NCI-H510A treated with DMSO at 0.1 percent for 48 hours (cell line): ENCODE data around the gene BOLA2B.
"Not testable (repeated sequence)": the region's sequence is repeated elsewhere in the genome, so short reads cannot be mapped to it uniquely, and the experiment has no call there.

Experiments
- DNase-seq: peaks from one replicate; lab custom pipeline; 2025; lab: John Stamatoyannopoulos, UW

BOLA2B gene

DNA sequence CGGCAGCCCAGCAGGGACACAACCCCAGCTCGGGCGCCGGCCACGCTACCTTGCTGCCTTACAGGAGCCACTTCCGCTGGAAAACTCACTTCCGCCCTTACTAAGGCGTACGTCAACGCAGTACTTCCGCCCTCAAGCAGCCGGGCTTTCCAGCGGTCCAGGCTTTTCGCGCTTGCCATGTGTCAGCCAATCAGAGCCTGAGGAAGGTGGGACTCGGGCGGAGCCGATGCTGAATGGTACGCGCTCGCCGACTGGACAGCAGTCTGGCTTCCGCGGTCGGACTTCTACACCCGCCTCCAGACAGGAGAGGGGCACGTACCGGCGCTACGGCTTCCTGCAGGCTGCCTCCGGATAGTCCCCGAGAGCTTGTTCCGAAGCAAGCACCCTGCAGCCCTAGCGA lies at the start of gene BOLA2B, which contains the start of gene SLX1A:
Gene BOLA2B (minus strand): TSS at position 52 of the 400 bp plus-strand sequence. CDS start 71 bp downstream, outside the sequence.
Gene SLX1A (plus strand): TSS at position 261 of the 400 bp plus-strand sequence. CDS start 210 bp downstream, outside the sequence.
- not testable (repeated sequence) for DNase-seq

DNA sequence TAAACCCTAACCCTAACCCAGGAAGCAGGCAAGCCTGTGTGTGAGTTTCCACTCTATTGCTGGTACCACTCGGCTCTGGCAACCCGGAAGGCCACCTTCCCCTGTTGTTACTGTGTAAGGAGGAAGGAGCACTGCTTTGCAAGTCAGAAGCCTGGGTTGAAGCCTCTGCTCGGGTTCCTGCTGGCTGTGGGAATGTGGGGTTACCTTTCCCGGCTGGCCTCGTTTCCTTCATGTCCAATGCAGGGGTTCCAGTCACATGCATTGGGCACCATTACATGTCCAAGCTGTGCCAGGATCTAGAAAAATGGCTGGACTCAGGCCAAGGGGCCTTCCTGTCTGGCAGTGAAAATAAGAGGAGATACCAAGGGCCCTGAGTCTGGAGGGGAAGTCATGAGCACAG lies 23.6 kb upstream of the BOLA2B start:
- DNase-seq, result not testable (repeated sequence)

DNA sequence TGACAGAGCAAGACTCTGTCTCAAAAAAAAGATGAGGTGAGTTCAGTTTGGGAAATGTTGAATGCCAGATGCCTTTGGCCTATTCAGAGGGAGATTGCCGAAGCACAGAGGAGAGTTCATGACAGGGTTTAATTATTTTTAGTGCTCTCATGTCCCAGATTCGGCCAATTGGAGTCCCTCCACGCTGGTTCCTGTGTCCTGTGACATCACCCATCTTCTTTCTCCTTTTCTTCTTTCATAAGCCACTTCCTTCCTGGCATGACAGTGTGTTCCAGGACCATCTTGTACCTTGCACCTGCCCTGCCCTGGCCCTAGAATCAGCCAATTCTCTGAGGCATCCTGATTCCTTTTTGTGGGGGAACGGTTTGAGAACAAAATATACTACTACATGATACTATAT lies 17.9 kb upstream of the BOLA2B start:
- not testable (repeated sequence) for DNase-seq

DNA sequence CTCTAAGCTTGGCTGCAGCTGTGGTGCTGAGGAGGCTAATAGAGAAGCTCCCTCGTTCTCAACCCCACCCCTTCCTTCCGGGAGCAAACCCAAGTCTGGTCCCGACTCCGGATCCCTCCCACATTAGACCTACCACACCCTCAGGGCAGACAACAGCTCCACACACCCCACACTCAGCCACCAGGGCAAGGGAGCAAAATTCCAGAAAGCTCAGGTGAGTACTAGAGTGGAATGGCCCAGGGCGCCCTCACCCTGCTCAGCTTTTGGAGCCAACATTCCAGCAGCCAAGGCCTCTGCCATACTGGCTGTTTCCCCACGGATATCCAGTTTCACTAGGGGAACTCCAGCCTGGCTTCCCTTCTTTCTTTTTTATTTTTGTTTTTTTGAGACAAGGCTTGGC lies 15.6 kb upstream of the BOLA2B start:
- DNase-seq, result not testable (repeated sequence)

DNA sequence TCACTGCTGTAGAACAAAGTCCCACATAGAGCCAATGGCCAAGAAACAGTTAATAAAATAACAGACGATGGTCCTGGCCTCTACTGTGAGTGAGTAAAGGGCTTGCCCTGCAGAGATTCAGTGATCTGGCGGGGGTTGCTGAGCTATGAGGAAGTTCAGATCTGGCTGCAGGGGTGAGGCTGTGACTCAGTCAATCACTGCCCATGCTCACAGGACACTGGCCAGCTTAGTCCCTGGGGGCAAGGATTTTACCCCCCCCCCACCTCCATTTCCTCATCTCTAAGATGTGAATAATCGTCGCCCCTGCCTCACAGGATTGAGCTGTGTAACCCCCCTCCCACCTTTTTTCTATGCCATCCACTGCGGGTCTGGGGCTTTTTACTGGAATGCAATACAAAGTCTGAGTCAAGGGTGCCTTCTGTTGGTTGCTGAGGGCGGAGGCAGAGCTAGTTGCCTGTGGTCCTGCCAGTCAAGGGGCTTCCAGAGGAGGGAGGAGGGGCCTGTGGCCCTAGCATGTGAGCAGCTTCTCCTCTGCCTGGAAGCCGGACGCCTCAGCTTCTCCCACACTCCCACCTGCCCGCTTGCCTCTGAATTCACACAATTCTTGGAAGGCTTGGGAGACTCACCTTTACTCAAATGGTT lies 13.7 kb upstream of the BOLA2B start:
- not testable (repeated sequence) for DNase-seq

DNA sequence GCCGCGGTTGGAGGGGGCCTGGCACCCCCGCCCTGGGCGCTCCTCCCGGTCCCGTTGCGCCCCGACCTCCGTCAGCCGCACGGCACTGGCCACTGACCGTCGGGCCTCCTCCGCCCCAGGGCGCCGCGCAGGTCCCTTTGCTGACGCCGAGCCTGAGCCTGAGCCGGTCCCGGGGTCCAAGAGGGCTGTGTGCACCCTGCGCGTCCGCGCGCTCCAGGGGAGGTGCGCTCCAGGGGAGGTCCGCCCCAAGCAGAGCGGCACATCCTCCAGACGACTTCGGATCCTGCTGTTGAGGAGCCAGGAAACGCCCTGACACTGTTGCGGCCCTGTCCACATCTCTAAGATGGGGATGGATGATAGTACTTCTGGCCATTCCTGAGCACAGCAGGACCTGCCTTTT lies 12.8 kb upstream of the BOLA2B start:
- not testable (repeated sequence) for DNase-seq

DNA sequence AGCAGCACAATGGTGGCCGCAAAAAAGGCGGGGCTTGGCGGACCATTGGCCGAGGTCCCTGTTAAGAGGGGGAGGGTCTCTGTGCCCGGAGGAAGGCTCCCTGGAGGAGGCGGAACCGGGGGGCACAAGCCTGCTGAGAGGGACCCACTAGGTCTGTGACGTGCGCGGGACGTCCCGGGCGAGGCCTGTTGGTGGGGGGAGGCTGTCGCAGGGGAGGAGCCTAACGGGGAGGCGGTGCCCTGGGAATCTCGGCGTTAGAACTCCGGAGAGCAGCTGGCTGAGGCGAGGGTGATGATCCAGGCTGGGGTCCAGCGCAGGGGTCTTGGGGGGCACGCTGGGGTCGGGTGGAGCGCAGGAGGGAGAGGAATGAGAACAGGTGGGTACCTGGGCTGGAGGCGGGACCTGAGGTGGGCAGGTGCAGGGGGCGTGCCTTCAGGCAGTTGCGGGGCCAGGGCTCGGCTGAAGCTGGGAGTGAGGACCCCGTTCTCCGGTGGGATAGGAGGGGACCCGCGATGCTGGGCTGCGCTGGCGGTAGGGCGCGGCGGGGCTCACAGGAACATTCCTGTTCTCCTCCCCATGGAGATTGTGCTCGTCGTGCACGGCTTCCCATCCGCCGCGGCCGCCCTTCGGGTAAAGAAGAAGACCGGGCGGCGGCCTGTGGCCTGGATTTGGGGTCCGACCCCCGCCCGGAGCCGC lies 12.2 kb upstream of the BOLA2B start:
- not testable (repeated sequence) for DNase-seq

DNA sequence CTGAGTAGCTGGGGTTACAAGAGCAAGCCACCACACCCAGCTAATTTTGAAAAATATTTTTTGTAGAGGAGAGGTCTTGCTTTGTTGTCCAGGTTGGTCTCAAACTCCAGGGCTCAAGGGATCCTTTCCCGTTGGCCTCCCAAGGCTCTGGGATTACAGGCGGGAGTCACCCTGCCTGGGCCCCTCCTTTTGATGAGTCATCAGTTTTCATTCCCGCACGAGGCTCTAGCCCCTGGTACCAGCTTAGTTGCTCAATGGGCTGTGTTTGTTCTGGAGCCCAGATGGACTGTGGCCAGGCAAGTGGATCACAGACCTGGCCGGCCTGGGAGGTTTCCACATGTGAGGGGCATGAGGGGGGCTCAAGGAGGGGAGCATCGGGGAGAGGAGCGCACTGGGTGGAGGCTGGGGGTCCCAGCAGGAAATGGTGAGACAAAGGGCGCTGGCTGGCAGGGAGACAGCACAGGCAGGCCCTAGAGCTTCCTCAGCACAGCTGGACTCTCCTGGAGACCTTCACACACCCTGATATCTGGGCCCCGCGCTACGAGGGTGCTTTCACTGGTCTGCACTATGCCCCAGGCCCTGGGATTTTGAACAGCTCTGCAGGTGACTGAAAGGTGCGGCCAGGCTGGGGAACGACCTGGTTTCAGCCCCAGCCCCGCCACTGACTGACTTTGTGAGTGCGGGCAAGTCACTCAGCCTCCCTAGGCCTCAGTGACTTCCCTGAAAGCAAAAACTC lies 6.3 kb upstream of the BOLA2B start:
- not testable (repeated sequence) for DNase-seq

DNA sequence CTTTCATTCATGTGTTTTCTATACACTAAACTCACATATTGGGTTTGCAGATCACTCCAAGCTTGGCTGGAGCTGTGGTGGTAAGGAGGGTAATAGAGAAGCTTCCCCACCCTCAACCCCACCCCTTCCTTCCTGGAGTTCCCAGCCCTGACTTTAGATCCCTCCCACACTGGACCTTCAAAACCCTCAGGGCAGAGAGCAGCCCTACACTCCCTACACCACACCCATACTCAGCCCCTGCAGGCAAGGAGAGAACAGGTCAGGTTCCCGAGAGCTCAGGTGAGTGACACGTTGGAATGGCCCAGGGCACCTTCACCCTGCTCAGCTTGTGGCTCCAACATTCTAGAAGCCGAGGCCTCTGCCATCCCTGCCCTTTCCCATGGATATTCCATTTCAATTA lies 5.6 kb upstream of the BOLA2B start, which contains the start of gene SULT1A3:
Gene SULT1A3 (plus strand): TSS at position 207 of the 400 bp plus-strand sequence. CDS start 1,474 bp downstream, outside the sequence.
- not testable (repeated sequence) for DNase-seq

DNA sequence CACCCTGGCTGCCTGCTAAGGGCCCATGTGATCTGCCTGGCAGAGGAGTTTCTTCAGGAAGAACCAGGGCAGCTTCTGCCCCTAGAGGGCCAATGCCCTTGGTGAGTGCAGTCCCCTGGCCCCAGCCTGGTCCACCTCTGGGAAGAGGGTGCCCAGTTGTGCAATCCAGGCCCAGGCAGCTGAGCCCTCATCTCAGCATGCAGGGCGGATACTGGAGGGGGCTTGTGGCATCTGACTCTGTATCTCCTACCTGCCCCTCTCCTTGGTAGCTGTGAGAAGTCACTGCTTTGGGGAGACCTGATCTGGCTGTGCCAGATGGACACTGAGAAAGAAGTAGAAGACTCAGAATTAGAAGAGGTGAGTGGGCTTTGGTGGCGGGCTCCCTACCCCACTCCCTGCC lies 3.5 kb upstream of the BOLA2B start:
- DNase-seq, result not testable (repeated sequence)

DNA sequence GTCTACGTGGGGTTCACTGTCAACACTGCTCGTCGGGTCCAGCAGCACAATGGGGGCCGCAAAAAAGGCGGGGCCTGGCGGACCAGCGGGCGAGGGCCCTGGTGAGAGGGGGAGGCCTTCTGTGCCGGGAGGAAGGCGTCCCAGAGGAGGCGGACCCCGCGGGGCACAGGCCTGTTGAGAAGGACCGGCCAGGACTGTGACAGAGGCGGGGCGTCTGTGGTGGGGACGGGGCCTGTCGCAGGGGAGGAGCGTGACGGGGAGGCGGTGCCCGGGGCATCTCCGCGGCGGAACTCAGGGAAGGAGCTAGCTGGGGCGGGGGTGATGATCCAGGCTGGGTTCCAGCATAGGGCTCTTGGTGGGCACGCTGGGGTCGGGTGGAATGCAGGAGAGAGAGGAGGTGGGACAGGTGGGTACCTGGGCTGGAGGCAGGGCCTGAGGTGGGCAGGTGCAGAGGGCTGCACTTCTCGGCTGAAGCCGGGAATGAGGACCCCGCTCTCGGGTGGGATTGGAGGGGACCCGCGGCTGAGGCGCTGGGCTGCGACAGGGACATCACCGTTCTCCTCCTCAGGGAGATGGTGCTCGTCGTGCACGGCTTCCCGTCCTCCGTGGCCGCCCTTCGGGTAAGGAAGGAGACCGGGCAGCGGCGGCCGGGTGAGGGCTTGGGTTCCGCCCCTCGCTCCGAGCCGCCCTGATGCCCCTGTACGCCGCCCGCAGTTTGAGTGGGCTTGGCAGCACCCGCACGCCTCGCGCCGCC lies 883 bp upstream of the BOLA2B start:
- DNase-seq, result not testable (repeated sequence)

DNA sequence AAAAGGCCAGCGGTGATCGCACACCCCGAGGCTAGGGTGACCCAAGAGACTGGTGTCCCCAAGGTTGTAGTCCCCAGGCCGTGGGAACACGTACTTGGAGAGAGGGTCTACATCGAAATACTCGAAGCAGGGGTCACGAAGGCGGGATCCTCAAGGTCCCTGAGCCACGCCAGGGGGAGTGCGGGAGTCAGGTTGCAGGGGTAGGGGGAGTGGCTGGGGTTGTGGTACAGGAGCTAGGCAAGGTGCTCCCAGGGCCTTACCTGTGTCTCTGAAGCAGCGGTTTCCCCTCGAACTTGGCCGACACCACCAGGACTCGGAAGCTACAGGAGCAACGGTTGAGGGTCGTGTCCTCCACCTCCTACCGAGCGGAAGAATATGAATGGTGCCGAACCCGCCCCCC lies 368 bp downstream of the BOLA2B start:
- DNase-seq, result not testable (repeated sequence)

DNA sequence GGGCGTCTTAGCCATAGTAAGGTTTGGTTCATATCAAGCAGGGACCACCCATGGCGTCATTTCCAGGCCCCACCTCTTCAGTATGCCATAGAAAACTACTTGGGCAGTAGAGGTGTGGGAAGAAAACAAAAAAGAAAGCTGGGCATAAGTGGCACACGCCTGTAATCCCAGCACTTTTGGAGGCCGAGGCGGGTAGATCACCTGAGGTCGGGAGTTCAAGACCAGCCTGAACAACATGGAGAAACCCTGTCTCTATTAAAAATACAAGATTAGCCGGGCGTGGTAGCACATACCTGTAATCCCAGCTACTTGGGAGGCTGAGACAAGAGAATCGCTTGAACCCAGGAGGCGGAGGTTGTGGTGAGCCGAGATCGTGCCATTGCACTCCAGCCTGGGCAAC lies 2.3 kb downstream of the BOLA2B start:
- DNase-seq, result not testable (repeated sequence)

DNA sequence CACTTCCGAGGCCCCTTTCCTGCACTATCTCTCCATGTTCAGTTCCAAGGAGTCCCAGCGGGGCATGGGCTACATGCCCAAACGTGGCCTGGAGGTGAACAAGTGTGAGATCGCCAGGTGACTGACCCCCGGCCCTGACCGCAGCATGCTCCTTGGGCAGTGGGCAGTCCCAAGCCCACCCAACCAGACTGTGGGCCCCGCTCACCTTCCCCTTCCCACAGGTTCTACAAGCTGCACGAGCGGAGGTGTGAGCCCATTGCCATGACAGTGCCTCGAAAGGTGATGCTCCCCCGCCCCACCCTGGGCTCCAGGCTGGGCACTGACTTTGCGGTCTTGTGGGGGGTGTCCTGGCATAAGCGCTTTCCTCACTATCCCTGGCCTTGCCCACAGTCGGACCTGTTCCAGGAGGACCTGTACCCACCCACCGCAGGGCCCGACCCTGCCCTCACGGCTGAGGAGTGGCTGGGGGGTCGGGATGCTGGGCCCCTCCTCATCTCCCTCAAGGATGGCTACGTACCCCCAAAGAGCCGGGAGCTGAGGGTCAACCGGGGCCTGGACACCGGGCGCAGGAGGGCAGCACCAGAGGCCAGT lies 5.4 kb downstream of the BOLA2B start:
- no peak for DNase-seq

DNA sequence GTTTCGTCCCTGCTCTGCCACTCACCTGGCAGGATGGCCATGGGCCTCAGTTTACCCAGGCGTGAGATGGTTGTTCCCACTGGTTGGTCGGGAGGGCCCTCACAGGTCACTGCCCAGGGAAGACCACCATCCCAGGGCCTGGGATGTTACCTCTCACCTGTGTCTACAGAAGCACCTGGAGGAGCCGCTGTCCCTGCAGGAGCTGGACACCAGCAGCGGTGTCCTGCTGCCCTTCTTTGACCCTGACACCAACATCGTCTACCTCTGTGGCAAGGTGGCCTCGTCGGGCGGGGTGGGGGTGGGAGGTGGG lies 6.0 kb downstream of the BOLA2B start:
- no peak for DNase-seq

DNA sequence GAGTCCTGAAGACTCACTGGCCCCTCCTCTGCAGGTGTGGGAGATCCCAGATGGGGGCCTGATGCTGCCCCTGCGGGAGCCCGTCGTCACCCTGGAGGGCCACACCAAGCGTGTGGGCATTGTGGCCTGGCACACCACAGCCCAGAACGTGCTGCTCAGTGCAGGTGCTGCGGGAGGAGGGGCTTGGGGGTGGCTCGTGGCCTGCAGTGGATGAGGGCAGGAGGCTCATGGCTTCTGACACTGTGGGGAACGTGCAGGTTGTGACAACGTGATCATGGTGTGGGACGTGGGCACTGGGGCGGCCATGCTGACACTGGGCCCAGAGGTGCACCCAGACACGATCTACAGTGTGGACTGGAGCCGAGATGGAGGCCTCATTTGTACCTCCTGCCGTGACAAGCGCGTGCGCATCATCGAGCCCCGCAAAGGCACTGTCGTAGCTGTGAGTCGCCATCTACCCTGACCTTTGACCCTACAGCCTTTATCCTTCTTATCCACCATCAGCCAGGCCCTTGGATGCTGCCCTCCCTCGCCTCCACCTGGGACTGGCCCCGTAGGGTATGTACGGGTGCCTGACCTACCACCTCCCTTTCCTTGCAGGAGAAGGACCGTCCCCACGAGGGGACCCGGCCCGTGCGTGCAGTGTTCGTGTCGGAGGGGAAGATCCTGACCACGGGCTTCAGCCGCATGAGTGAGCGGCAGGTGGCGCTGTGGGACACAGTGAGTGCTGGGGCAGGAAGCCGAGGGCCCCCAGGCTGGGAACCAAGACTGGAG lies 6.5 kb downstream of the BOLA2B start:
- no peak for DNase-seq

DNA sequence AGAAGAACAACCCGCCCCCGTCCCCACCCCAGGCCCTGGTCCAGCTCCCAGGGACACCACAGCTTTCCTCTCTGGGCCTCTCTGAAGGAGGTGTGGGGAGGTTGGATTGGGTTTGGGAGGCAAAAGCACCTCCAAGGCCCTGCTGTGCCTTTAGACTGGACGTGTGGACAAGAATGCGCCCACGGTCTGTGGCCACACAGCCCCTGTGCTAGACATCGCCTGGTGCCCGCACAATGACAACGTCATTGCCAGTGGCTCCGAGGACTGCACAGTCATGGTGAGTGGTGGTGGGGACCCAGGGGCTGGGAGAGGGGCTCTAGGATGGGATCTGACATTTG lies 7.1 kb downstream of the BOLA2B start:
- no peak for DNase-seq

DNA sequence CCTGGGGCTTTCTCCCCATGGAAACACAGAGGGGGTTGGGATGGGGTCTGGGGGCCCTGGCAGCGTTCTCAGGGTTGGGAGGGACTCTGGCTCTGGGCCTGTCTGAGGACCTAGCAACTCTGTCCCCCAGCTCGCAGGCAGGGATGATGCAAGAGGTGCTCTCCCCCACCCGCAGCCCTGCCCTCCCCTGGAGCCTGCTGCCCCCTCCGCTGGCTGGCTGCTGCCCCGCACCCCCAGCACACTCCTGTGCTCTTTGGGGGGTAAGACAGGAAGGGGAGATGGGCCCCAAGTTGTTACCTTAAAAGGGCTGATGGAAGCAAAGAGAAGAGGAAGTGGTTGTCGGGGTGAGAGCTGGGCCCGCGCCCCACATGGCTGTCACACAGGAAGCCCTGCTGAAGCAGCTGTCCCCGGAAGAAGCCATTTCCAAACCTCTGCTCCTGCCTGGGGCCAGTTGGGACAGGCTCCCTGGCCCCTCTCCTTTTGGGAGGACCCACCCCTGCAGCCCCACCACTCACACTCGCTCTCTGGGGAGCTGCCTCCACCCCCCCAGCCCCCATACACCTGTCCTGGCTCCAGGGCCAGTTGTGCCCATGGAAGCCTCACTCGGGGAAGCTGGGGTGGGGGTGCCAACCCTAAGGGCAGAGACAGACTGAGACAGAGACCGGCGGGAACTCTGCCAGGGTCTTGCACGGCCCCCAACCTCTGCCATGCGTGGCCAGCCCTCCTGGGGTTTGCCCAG lies 7.6 kb downstream of the BOLA2B start:
- no peak for DNase-seq

DNA sequence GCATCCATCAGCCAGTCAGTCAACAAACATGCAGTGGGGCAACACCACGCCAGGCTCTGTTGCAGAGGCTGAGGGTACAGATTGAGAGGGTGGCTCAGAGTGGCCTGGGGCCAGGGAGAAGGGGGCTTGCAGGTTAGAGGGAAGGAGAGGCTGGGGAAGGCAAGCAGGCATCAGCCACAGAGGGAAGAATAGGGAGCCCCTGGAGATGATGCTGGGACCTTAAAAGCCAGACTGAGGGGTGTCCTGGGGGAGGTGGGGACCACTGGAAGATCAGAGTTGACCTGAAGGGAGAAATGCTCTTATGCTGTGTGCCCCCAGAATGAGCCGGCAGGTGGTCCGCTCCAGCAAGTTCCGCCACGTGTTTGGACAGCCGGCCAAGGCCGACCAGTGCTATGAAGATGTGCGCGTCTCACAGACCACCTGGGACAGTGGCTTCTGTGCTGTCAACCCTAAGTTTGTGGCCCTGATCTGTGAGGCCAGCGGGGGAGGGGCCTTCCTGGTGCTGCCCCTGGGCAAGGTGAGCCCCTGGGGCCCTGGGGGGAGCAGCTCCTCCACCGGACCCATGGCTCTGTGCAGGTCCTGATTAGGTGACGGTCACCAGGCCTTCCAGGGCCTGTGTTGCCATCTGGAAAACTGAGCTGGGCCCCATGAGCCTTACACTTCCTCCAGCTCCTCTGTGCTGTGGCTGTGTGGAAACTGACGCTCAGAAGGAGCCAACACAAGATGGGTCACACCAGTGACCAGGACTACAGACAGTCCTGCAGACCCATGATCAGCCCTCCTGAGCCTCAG lies 8.4 kb downstream of the BOLA2B start:
- DNase-seq, result no peak
